ENCODE data around the gene ZMYM3. TPM values are rescaled to one million over a fixed set of nuclear protein-coding genes. Genes with fewer than 3 reads are reported as not detected.
A peak's percentile ranks its signal among the peaks of the same experiment; 100 is the strongest.

Gene ZMYM3
- total RNA-seq, 2 donors from 2014 or later = 8.8 to 10.2 TPM

DNA sequence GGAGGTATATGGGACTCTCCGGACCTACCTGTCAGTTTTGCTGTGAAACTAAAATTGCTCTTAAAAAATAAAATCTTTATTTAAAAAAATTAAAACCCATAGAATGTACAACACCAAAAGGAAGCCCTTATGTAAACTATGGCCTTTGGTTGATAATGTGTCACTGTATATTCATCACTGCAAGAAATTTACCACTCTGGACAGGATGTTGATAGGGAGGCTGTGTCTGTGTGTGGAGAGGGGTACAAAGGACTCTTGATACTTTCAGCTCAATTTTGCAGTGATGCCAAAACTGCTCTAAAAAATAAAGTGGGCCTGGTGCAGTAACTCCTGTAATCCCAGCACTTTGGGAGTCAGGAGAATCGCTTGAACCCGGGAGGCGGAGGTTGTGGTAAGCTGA, 2.9 kb upstream of the ZMYM3 start:
- intact Hi-C loops (cut with DNase I) = no loop called here
- Histone ChIP-seq H3K27ac (no peak overlapping the region), H3K36me3 (replicated peaks in 1 of 2; ENCODE audit: insufficient read depth in 1 of 2, low read depth in 2 of 2) (no peaks in the 10 kb centered on the region), H3K27me3 (no peaks in the 10 kb centered on the region), H3K4me3 (no peak overlapping the region), H3K9me3 (no peaks in the 10 kb centered on the region), H3K4me1 (peaks cover 20% of the 10 kb centered on the region)
- ATAC-seq = no peak
- TF ChIP-seq, protein P1, sequence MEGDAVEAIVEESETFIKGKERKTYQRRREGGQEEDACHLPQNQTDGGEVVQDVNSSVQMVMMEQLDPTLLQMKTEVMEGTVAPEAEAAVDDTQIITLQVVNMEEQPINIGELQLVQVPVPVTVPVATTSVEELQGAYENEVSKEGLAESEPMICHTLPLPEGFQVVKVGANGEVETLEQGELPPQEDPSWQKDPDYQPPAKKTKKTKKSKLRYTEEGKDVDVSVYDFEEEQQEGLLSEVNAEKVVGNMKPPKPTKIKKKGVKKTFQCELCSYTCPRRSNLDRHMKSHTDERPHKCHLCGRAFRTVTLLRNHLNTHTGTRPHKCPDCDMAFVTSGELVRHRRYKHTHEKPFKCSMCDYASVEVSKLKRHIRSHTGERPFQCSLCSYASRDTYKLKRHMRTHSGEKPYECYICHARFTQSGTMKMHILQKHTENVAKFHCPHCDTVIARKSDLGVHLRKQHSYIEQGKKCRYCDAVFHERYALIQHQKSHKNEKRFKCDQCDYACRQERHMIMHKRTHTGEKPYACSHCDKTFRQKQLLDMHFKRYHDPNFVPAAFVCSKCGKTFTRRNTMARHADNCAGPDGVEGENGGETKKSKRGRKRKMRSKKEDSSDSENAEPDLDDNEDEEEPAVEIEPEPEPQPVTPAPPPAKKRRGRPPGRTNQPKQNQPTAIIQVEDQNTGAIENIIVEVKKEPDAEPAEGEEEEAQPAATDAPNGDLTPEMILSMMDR (IDR thresholded peaks at IDR 0.05) = no peak
- TF ChIP-seq POLR2A (IDR thresholded peaks at IDR 0.05) = no peak
- DNase-seq = no peak
- 92 to 100% methylated on average over 1 to 3 of the region's 4 CpGs for WGBS, 2 donors

DNA sequence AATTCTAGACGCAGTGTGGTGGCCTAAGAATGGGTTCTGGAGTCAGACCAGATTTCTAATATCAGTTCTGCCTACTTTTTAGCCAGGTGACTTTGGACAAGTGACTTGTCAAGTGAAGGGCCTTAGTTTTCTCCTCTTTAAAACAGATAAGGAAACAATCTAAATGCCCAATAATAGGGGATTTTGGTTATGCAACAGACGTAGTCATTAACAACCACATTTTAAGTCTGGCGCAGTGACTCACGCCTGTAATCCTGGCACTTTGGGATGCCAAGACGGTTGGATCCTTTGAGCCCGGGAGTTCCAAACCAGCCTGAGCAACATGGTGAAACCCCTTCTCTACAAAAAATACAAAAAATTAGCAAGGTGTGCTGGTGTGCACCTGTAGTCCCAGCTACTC, 2.1 kb upstream of the ZMYM3 start:
- TF ChIP-seq, protein P1 (IDR thresholded peaks at IDR 0.05) = no peak
- TF ChIP-seq POLR2A (IDR thresholded peaks at IDR 0.05) = no peak
- Histone ChIP-seq H3K4me1 (peaks cover 20% of the 10 kb centered on the region), H3K4me3 (no peak overlapping the region), H3K27me3 (no peaks in the 10 kb centered on the region), H3K9me3 (no peaks in the 10 kb centered on the region), H3K36me3 (replicated peaks in 1 of 2; ENCODE audit: insufficient read depth in 1 of 2, low read depth in 2 of 2) (no peaks in the 10 kb centered on the region), H3K27ac (peak overlapping the region in 3 of 4 donors; percentile 27 to 89 (median 88))
- intact Hi-C loops (cut with DNase I) = no loop called here
- DNase-seq (no peak), ATAC-seq (no peak)
- 73 to 86% methylated on average over 3 to 6 of the region's 6 CpGs for WGBS, 2 donors

DNA sequence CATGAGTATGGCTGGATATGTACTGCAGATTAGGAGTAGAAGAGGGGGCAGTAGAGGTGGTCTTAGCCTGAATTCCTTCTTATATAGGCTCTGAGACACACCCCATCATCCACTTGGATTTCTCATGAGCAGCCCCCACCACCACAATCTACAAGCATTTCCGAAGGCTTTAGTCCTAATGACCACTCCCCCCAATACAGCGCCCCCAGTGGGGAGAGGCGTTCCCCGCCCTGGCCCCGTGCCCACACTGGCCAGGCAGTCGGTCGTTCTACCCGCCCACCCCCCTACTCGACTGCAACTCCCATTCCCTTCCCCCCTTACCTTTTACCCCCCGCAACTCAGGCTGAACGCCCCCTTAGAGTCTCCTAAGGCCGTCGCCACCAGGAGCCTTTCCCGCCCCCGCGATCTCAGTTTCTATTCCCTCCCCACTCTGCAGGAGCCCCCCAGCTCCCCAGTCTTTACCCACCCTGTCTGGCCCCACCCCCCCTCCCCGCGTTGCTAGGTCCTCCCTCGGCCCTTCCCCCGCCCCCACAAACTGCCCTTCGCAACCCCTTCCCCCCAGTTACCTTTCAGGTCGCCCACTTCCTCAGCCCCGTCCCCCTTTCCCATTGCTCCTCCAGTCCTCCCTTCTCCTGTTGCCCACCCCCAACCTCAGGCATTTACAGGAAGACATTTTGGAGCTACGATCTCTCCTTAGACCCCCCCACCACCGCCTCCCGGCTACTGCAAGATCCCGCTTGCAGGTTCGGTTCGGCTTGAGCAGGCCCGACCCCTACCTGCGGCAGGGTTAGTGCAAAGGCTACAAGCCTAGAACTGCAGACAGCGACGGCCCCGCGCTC, 468 bp downstream of the ZMYM3 start:
- no peaks in the 10 kb centered on the region for H3K9me3 ChIP-seq
- peak overlapping the region in 3 of 4 donors; percentile 83 to 89 (median 88) for H3K27ac ChIP-seq
- DNase-seq = peak; percentile 14 to 50 (median 36)
- H3K36me3 ChIP-seq (replicated peaks in 1 of 2; ENCODE audit: insufficient read depth in 1 of 2, low read depth in 2 of 2) = no peaks in the 10 kb centered on the region
- whole genome bisulfite sequencing, 2 donors = 1 to 3% methylated on average over 16 to 17 of the region's 35 CpGs
- TF ChIP-seq, protein P1 (IDR thresholded peaks at IDR 0.05) = peak; percentile 15 to 43 (median 33)
- no peak for TF ChIP-seq POLR2A (IDR thresholded peaks at IDR 0.05)
- no peak for ATAC-seq
- peaks cover 20% of the 10 kb centered on the region for H3K4me1 ChIP-seq
- intact Hi-C loops (cut with DNase I) = no loop called here
- H3K27me3 ChIP-seq = no peaks in the 10 kb centered on the region
- H3K4me3 ChIP-seq = peak overlapping the region; percentile 27 to 46

DNA sequence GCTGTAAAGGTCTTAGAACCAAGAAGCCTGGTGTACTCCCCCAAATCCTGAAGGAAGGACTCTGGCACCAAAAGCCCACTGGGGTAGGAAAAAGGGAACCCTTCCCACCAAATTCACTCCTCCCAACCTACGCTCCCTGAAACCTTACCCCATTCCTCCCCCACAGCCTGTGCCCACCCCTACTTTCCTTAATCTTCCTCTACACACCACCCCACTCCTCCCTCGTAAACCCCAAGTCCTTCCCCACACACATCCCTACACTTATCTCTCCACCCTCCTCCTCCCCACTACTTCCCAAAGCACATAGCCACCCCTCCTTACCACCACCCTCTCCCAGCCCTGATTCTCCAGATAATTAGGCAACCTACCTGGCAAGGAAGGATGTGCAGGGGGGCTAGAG, 1.7 kb downstream of the ZMYM3 start:
- WGBS, 2 donors = 80 to 100% methylated on average over 1 to 2 of the region's 2 CpGs
- Histone ChIP-seq H3K9me3 (no peaks in the 10 kb centered on the region), H3K27ac (no peak overlapping the region), H3K4me1 (peaks cover 20% of the 10 kb centered on the region), H3K4me3 (no peak overlapping the region), H3K36me3 (replicated peaks in 1 of 2; ENCODE audit: insufficient read depth in 1 of 2, low read depth in 2 of 2) (no peaks in the 10 kb centered on the region), H3K27me3 (no peaks in the 10 kb centered on the region)
- TF ChIP-seq, protein P1 (IDR thresholded peaks at IDR 0.05) = no peak
- TF ChIP-seq POLR2A (IDR thresholded peaks at IDR 0.05) = no peak
- intact Hi-C loops (cut with DNase I) = no loop called here
- ATAC-seq = no peak
- no peak for DNase-seq

Measured in body of pancreas (tissue), 4 donors.